ENCODE data around the gene SEC14L5.
"Not testable (repeated sequence)": the region's sequence is repeated elsewhere in the genome, so short reads cannot be mapped to it uniquely, and the experiment has no call there.

The SEC14L5 gene

GRCh38 chr16:4928227-4928626 is 29.9 kb upstream of the SEC14L5 start:
- H3K4me3 ChIP-seq (ENCODE audit: low read length) = no peak overlapping the region
- no peak for DNase-seq (ENCODE audit: low read depth)
- no peak for TF ChIP-seq CTCF (IDR thresholded peaks at IDR 0.05; ENCODE audit: insufficient read depth, low read depth, low read length, missing control alignments)

- H3K4me3 ChIP-seq (ENCODE audit: low read length); DNase-seq (ENCODE audit: low read depth): not testable (repeated sequence)
Measured at GRCh38 chr16:4929619-4930018, 28.5 kb upstream of the SEC14L5 start.

GRCh38 chr16:4931381-4931780 is 26.7 kb upstream of the SEC14L5 start:
- peak overlapping the region; percentile 1 for H3K4me3 ChIP-seq (ENCODE audit: low read length)
- peak; percentile 63 for DNase-seq (ENCODE audit: low read depth)
- TF ChIP-seq CTCF (IDR thresholded peaks at IDR 0.05; ENCODE audit: insufficient read depth, low read depth, low read length, missing control alignments) = no peak

GRCh38 chr16:4933433-4933832 is 24.7 kb upstream of the SEC14L5 start:
- DNase-seq (ENCODE audit: low read depth) = no peak
- H3K4me3 ChIP-seq (ENCODE audit: low read length) = no peak overlapping the region
- TF ChIP-seq CTCF (IDR thresholded peaks at IDR 0.05; ENCODE audit: insufficient read depth, low read depth, low read length, missing control alignments) = no peak

GRCh38 chr16:4933871-4934395 is 24.2 kb upstream of the SEC14L5 start:
- H3K4me3 ChIP-seq (ENCODE audit: low read length) = peak overlapping the region; percentile 95
- TF ChIP-seq CTCF (IDR thresholded peaks at IDR 0.05; ENCODE audit: insufficient read depth, low read depth, low read length, missing control alignments) = no peak

GRCh38 chr16:4934591-4934990 is 23.5 kb upstream of the SEC14L5 start:
- DNase-seq (ENCODE audit: low read depth) = no peak
- no peak for TF ChIP-seq CTCF (IDR thresholded peaks at IDR 0.05; ENCODE audit: insufficient read depth, low read depth, low read length, missing control alignments)

More at GRCh38 chr16:4933871-4934395, 24.2 kb upstream of the SEC14L5 start:
- DNase-seq (ENCODE audit: low read depth) = no peak

GRCh38 chr16:4935241-4935855 is 22.8 kb upstream of the SEC14L5 start:
- peak overlapping the region; percentile 95 for H3K4me3 ChIP-seq (ENCODE audit: low read length)
- DNase-seq (ENCODE audit: low read depth) = peak; percentile 30

More at GRCh38 chr16:4934591-4934990, 23.5 kb upstream of the SEC14L5 start:
- H3K4me3 ChIP-seq (ENCODE audit: low read length) = peak overlapping the region; percentile 95

More at GRCh38 chr16:4935241-4935855, 22.8 kb upstream of the SEC14L5 start:
- no peak for TF ChIP-seq CTCF (IDR thresholded peaks at IDR 0.05; ENCODE audit: insufficient read depth, low read depth, low read length, missing control alignments)
